H1 (cell line): ENCODE measurements around the gene U2SURP.

ENCODE experiments used
- BRCA1 ChIP-seq: IDR thresholded peaks from 2 replicates; pipeline ENCODE4 v1.6.1; 2012; ENCODE audit warnings: low read depth, low read length, improper control_type of control experiment
- CBX8 ChIP-seq: fragments of 300-800, 300-1000 bp; sonication (generic); IDR thresholded peaks from 2 replicates; pipeline ENCODE4 v1.7.1; 2016; ENCODE audit warnings: low read depth, low read length, borderline replicate concordance
- EP300 ChIP-seq, 2 experiments: IDR thresholded peaks; 1 replicate in 1 of 2; 2 replicates in 1 of 2; pipeline ENCODE4 v1.6.1; 2011 to 2012; ENCODE audit warnings: low read depth in 2 of 2, low read length in 2 of 2, mild to moderate bottlenecking in 2 of 2, borderline replicate concordance in 1 of 2, inconsistent platforms in 1 of 2, moderate library complexity in 1 of 2
- JUN ChIP-seq: IDR thresholded peaks from 2 replicates; pipeline ENCODE4 v1.6.1; 2011; ENCODE audit warnings: low read depth, mild to moderate bottlenecking, improper control_type of control experiment, low read length
- NANOG ChIP-seq: IDR thresholded peaks from 2 replicates; pipeline ENCODE4 v1.6.1; 2011; ENCODE audit warnings: low read length, low read depth, mild to moderate bottlenecking, inconsistent platforms; ENCODE audit not compliant: insufficient read depth, poor library complexity, severe bottlenecking
- POLR2A ChIP-seq, 2 experiments: IDR thresholded peaks; 1 replicate in 1 of 2; 2 replicates in 1 of 2; pipeline ENCODE4 v1.6.1; 2011; ENCODE audit warnings: low read depth in 2 of 2, low read length in 2 of 2, mild to moderate bottlenecking in 2 of 2; ENCODE audit errors: control extremely low read depth in 1 of 2
- POLR2AphosphoS5 ChIP-seq: IDR thresholded peaks from 2 replicates; pipeline ENCODE4 v1.6.1; 2011; ENCODE audit warnings: low read depth, low read length
- SIN3A ChIP-seq, 2 experiments: IDR thresholded peaks in 1 of 2; conservative IDR thresholded peaks in 1 of 2; 2 replicates each; pipeline ENCODE4 v1.6.1; 2011 to 2012; ENCODE audit warnings: low read length in 2 of 2, improper control_type of control experiment in 1 of 2, low read depth in 1 of 2, mild to moderate bottlenecking in 1 of 2
- SRF ChIP-seq: IDR thresholded peaks from 2 replicates; pipeline ENCODE4 v1.6.1; 2011; ENCODE audit warnings: mild to moderate bottlenecking, low read depth, low read length, moderate library complexity
- TF ChIP-seq, protein P1 (sequence below), 3 experiments: IDR thresholded peaks; 1 replicate in 2 of 3; 2 replicates in 1 of 3; pipeline versions ENCODE4 v1.5.1 to v1.6.1; 2011; ENCODE audit warnings: low read length in 3 of 3, mild to moderate bottlenecking in 3 of 3, inconsistent platforms in 2 of 3, low read depth in 1 of 3, moderate library complexity in 1 of 3; ENCODE audit not compliant: insufficient read depth in 1 of 3; ENCODE audit errors: control extremely low read depth in 1 of 3
- TF ChIP-seq, protein P2 (sequence below): IDR thresholded peaks from 2 replicates; pipeline ENCODE4 v1.6.1; 2012; ENCODE audit warnings: inconsistent platforms
- TF ChIP-seq, protein P3 (sequence below): IDR thresholded peaks from 2 replicates; pipeline ENCODE4 v1.6.1; 2011; ENCODE audit warnings: low read length, improper control_type of control experiment

DNA sequence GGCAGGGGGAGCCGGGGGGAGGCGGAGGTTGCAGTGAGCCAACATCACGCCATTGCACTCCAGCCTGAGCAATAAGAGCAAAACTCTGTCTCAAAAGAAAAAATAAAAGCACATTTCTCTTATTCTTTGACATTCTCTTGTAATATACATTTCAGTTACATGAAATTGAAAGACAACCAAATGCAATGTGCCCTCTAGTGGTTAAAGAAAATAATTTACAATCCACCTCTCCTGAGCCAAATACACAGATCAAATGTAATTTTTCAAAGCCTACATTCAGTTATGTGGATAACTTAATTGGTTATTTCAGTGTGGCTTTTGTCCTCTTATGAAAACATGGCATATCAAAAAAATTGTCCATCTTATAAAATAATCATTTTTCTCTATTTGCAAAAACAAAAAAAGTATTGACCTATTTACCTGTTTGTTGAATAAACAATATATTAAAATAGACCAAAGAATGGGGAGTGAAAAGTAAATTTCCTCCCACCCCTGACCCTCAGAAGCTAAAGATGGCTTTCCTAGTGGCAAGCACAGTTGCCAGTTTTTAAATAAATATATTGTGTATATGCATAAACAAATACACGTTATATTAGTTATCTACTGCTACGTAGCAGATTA, 14.2 kb upstream of the U2SURP start:
- TF ChIP-seq, protein P1, sequence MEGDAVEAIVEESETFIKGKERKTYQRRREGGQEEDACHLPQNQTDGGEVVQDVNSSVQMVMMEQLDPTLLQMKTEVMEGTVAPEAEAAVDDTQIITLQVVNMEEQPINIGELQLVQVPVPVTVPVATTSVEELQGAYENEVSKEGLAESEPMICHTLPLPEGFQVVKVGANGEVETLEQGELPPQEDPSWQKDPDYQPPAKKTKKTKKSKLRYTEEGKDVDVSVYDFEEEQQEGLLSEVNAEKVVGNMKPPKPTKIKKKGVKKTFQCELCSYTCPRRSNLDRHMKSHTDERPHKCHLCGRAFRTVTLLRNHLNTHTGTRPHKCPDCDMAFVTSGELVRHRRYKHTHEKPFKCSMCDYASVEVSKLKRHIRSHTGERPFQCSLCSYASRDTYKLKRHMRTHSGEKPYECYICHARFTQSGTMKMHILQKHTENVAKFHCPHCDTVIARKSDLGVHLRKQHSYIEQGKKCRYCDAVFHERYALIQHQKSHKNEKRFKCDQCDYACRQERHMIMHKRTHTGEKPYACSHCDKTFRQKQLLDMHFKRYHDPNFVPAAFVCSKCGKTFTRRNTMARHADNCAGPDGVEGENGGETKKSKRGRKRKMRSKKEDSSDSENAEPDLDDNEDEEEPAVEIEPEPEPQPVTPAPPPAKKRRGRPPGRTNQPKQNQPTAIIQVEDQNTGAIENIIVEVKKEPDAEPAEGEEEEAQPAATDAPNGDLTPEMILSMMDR (IDR thresholded peaks at IDR 0.05; ENCODE audit: control extremely low read depth in 1 of 3, insufficient read depth in 1 of 3, low read depth in 1 of 3, low read length in 3 of 3): peak in 2 of 3 experiments; percentile 38 to 53; a peak in 2 of 4 replicates
- TF ChIP-seq, protein P2, sequence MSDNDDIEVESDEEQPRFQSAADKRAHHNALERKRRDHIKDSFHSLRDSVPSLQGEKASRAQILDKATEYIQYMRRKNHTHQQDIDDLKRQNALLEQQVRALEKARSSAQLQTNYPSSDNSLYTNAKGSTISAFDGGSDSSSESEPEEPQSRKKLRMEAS: no peak
- TF ChIP-seq BRCA1: no peak
- no peak for TF ChIP-seq SRF
- no peak for TF ChIP-seq POLR2A (IDR thresholded peaks at IDR 0.05; ENCODE audit: control extremely low read depth in 1 of 2, low read depth in 2 of 2, low read length in 2 of 2)
- TF ChIP-seq POLR2AphosphoS5: no peak
- no peak for TF ChIP-seq JUN
- TF ChIP-seq EP300 (IDR thresholded peaks at IDR 0.05; ENCODE audit: borderline replicate concordance in 1 of 2, low read depth in 2 of 2, low read length in 2 of 2): no peak
- TF ChIP-seq CBX8: no peak
- TF ChIP-seq SIN3A (conservative IDR thresholded peaks at IDR 0.05 in 1 of 2, IDR thresholded peaks at IDR 0.05 in 1 of 2; ENCODE audit: low read depth in 1 of 2, low read length in 2 of 2): no peak
- TF ChIP-seq, protein P3, sequence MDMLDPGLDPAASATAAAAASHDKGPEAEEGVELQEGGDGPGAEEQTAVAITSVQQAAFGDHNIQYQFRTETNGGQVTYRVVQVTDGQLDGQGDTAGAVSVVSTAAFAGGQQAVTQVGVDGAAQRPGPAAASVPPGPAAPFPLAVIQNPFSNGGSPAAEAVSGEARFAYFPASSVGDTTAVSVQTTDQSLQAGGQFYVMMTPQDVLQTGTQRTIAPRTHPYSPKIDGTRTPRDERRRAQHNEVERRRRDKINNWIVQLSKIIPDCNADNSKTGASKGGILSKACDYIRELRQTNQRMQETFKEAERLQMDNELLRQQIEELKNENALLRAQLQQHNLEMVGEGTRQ: no peak
- TF ChIP-seq NANOG: no peak
